Central memory CD4-positive, alpha-beta T cell (primary cell): ENCODE data around the gene EEA1.

Source experiments
- DNase-seq: peaks from one replicate; pipeline ENCODE4 v3.0.0; 2022

EEA1 gene

DNA sequence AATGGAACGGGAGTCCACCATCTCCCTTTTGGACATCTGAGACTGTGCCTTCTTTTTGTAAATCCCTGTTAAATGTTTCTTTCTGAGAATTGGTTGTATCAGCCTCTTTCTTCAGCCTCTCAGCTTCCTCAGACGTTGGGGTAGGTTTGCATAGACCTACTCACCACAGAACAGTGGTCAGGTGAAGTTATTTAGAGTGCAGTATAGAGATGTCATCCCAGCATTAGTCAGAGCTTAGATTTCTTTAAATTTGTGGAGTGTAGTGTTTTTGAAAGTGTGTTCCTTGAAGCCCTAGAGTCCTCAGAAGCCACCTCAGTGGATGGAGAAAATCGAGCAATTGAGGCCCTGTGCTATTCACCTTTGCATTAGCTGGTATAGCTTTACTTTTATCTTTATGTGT is 8.9 kb upstream of the EEA1 start:
- DNase-seq = no peak

GRCh38 chr12:92933606-92934005 is 4.5 kb upstream of the EEA1 start:
- no peak for DNase-seq

DNA sequence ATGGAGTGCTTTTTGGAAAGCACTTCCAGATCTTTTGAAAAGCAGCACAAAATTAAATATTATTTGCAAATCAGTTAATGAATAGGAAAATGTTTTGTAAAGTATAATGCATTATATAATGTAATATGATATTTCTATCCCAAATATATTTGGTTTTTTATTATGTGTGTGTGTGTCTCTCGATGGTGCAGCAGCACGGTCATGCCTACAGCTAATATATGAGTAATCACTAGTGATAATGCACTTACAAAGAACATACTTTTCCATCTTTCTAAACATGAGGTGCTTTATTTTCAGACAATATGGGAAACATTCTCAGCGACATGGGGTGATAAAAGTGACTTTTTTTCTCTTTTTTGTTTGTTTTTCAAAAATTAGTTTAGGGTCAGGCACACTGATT is 1.3 kb upstream of the EEA1 start:
- DNase-seq = no peak

DNA sequence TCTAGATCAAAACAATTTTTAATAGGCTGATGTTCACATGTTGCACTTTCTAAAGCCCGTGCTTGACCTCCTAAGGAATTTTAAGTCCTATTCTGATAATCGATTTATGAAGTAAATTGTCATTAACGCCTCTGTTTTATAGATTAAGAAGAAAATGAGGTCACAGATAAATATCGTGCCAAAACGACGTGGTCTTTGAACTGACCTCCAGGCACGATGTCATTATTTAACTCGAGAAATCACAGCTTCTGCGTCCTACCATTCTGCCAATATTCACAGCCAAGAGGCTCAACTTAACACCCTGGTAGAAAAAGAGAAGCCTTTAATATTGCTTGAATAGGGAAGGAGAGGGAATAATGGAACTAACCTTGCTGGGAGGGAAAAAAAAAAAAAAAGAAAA is 888 bp upstream of the EEA1 start:
- no peak for DNase-seq

GRCh38 chr12:92928421-92928961 is 604 bp downstream of the EEA1 start:
- DNase-seq = peak; percentile 33

DNA sequence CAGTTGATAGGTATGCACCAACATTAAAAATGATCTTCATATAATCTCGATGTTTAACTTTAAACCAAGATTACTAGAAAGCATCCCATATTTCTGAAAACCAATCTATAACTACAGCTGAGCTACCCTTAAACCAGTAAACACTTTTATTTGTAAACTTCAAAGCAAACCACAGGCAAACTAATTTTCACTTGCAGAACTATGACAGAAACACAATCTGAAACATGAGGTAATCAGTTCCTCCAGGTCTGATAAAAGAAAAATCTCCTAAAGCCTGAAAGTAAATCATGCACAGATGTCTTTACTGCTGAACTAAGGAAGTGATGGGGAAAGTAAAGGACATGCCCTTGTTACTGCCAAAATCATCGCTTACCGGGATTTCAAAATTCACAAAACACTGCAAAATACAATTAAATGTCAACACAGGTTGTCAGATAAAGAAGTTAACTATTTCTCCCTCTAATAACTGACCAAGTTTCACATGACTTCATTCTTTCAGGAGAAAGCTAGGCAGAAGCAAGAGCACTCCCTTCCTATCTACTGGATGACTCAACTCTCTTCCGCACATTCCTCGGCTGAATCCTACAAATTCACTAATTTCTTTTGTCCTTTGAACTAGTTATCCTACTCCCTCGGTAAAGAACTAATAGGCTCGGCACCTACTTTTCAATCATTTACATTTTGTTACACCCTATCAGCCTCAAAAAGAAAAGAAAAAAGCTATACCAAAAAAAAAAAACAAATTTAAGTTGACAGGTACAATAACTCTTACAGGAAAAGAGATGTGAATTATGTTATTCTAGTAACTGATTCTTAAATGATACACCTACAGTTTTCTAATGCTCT is 1.4 kb downstream of the EEA1 start:
- peak; percentile 33 for DNase-seq

DNA sequence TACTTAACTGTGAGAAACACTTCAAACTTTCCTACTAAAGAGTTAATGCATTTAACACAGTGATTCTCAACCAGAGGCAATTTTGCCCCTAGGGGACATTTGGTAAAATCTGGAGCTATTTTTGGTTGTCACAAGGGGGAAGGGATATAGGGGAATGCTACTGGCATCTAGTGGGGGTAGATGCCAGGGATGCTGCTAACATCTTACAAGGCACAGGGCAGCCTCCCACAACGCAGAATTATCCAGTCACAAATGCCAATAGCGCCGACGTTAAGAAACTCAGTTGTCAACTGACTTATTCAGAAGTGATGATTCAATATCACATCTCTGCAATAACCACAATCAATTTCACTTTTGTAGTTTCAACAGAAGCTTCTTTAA is 2.0 kb downstream of the EEA1 start:
- peak; percentile 19 for DNase-seq

GRCh38 chr12:92926549-92926948 is 2.5 kb downstream of the EEA1 start:
- DNase-seq = no peak

DNA sequence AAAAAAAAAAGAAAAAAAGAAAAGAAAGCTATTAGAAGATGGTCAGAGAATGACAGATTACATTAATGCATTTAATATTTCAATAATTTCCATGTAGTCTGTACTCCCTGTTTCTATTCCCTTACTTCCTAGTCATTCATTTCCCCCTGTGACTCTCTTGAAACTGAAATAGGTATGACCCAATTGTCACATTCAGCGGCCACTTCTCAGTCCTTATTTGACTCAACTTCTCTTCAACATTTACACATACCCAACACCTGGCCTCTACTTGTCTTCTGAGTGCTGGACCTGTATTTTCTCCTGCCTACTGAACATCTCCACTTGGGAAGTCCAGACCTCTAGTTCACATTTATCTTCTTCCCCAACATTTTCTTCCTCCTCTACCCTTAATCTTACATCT is 7.2 kb downstream of the EEA1 start:
- no peak for DNase-seq

GRCh38 chr12:92915365-92915764 is 13.7 kb downstream of the EEA1 start:
- no peak for DNase-seq

DNA sequence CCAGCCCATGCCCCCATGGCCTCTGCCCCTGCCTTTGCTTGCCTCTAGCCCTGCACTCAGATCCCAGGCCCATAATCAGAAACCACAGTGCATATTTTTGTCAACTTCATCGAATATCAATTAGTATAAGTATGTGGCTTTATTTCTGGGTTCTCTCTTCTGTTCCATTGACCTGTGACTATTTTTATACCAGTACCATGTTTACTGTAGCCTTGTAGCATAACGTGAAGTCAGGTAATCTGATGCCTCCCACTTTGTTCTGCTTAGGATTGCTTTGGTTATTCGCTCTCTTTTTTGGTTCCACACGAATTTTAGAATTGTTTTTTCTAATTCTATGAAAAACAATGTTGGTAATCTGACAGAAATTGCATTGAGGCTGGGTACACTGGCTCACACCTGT is 14.9 kb downstream of the EEA1 start:
- no peak for DNase-seq

DNA sequence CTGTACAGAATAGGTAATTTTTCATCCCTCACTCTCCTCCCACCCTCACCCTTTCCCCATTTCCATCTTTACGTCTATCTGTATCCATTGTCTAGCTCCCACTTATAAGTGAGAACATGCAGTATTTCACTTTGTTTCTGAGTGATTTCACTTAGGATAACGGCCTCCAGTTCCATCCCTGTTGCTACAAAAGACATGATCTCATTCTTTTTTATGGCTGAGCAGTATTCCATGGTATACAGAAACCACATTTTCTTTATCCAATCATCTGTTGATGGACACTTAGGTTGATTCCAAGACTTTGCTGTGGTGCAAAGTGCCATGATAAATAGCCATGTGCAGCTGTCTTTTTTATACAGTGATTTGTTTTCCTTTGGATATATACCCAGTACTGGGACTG is 16.4 kb downstream of the EEA1 start:
- no peak for DNase-seq

DNA sequence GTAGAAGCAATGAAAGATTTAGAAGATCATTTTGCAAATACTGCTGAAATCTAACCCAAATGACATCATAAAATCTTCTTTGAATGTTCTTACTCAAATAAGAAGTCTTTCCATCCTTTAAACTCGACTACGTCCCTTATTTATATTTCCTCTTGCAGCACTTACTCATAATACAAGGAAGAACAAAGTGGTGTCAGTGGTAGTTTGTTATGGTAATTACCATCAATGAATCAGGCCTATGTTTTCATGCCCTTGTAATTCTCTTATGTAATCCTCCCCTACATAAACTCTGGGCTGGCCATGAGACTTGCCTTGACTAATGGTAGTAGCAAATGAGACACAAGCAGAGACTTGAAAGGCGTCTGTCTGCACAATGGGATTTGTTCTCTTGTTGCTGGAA is 17.0 kb downstream of the EEA1 start:
- no peak for DNase-seq

DNA sequence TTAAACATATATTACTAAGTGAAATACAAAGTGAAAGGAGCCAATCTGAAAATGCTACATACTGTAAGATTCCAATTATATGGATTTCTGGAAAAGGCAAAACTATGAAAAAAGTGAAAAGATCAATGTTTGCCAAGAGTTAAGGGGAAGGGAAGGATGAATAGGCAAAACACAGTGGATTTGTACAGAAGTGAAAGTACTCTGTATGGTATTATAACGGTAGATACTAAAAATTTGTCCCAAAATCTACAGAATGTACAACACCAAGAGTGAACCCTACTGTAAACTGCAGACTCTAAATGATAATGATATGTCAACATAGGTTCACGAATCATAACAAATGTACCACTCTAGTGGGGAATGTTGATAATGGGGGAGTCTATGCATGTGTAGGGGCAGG is 17.8 kb downstream of the EEA1 start:
- DNase-seq = no peak

DNA sequence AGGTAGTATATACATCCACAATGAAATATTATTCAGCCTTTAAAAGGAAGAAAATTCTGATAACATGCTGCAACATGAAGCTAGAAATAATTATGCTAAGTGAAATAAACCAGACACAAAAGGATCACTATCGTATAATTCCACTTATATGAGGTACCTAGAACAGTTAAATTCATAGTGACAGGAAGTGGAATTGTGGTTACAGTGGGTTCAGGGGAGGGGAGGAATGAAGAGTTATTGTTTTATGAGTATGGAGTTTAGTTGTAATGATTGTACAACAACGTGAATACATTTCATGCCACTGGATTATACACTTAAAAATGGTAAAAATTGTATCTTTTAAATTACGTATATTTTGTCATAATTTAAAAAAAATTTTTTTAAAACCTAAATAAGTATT is 21.0 kb downstream of the EEA1 start:
- DNase-seq = peak; percentile 47

DNA sequence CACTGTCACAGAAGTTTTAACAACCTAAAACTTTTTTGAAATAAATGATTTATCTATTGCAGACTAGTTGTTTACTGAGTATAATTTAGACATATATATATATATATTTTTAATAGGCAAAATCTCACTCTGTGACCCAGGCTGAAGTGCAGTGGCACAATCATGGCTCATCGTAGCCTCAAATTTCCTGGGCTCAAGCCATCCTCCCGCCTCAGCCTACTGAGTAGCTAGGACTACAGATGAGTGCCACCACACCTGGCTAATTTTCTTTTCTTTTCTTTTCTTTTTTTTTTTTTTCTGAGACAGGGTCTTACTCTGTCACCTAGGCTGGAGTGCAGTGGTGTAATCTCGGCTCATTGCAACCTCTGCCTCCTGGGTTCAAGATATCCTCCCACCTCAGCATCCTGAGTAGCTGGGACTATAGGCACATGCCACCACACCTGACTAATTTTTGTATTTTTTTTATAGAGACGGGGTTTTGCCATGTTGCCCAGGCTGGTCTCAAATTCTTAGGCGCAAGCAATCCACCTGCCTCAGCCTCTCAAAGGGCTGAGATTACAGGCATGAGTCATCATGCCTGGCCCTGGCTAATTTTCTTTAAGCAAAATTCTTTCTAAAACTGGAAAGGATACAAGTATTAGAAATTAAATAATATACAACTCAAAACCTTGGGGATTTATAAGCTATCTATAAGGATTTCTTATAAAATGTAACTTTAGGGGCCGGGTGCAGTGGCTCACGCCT is 23.1 kb downstream of the EEA1 start:
- no peak for DNase-seq

- no peak for DNase-seq
Measured at GRCh38 chr12:92905258-92905810, 23.8 kb downstream of the EEA1 start.

DNA sequence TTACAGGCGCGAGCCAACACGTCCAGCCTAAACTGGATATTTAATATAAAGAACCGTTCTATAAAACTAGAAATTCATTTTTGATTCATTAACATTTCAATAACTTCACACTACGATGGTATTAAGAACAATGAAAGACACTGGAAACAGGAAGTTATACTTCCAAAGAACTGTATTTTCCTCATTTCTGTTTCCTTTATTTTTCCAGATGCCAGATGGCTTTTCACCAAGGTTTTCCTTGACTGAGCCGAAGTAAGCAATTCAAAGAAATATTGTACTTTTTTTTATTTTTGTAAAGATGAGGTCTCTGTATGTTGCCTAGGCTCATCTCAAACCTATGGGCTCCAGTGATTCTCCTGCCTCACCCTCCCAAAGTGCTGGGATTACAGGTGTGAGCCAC is 28.2 kb downstream of the EEA1 start:
- DNase-seq = no peak

GRCh38 chr12:92899386-92900001 is 29.6 kb downstream of the EEA1 start:
- DNase-seq = no peak

- DNase-seq = no peak
Measured at GRCh38 chr12:92898755-92899154, 30.3 kb downstream of the EEA1 start.

- no peak for DNase-seq
Measured at GRCh38 chr12:92897844-92898243, 31.3 kb downstream of the EEA1 start.

GRCh38 chr12:92890601-92891106 is 38.4 kb downstream of the EEA1 start:
- no peak for DNase-seq

DNA sequence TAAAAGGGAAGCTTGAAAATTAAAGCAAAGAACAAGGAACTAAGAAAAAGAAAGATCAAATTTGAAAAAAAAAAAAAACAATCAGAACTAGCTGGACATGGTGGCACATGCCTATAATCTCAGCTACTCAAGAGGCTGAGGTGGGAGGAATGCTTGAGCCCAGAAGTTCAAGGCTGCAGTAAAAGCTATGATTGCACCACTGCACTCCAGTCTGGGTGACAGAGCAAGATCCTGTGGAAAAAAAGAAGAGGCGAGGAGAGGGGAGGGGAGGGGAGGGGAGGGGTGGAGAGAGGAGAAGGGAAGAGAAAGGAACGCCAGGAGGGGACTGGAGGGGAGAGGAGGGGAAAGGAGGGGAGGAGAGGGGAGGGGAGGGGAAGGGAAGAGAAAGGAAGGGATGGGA is 43.0 kb downstream of the EEA1 start:
- no peak for DNase-seq
